COLO829 (cell line): Measurements from ENCODE around the gene DTYMK.

Experiments
- DNase-seq: peaks from one replicate; pipeline ENCODE4 v3.0.0; 2012; ENCODE audit warnings: low spot score

Gene DTYMK

DNA sequence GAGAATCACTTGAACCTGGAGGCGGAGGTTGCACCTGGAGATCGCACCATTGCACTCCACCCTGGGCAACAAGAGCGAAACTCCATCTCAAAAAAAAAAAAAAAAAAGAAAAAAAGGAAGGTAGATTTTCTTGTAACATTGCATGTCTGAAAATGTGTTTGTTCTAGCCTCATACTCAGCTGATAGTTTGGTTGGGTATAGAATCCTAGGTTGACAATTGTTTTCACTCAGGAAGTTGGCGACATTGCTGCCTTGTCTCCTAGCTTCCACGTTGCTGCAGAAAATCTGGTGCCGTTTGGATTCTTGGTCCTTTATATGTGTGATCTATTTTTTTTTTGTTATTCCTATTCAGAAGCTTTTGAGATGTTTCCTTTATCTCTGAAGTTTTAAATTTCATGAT lies 19.9 kb upstream of the DTYMK start:
- no peak for DNase-seq

DNA sequence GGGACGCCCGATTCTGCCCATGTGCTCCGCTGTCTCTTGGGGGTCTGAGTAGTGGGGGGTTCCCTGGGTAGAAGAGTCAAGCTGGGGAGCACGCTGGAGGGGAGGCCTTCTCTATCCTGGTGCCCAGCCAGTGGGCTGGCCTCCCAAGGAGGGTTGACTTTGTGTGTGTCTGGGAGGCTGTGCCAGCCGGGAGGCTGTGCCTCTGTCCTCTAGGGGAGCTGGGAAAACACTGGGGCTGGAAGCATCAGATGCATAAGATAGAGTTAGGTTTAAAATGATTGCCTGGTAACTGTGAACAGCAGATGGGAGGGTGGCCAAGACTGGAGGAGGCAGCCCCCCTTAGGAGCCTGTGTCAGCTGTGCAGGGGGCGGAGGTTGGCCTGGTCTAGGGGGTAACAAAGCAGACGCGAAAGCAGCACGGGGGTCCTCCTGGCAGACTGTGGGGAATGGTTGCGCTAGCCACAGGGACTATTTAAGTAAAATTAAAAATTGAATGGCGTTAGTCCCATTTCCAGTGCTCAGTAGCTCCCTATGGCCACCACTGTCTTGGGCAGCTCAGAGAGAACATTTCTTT lies 16.5 kb upstream of the DTYMK start:
- peak; percentile 20 for DNase-seq

DNA sequence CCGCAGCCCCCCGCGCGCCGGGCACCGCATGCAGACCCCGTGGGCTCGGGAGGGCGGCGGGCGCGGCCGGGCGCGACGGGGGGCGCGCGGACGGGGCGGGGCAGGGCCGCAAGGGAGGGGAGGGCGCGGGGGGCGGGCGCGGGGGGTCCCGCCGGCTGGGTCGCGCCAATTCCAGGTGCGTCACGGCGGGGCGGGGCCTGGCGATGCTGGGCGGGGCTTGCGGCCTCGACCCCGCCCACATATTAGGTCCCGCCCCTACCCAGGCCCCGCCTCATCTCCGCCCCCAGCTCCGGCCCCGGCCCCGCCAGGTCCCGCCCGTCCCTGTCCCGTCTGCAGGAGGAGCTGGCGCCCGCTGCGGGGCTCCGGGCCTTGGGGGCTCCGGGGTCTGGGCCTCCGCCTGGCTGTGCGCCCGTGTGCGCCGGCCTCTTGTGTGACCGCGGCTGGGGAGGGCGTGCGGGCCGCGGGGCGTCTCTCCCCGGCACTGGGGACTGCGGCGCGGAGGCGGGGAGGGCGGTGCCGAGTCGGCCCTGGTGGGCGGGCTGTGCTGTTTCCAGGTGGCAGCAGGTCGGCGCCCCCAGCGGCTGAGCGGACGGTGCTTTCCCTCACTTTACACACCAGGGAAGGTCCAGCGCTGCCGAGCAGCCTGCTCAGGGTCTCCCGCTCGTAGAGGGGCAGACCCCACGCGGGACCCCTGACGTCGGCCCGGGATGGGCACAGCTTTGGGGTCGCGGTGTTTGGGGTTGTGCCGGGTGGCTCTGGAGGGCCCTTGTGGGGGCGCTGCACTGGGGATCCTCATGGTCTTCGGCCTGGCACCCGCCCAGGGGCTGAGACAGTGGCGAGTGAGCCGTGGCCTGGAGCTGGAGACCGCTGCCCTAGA lies 15.8 kb upstream of the DTYMK start:
- peak; percentile 77 for DNase-seq

DNA sequence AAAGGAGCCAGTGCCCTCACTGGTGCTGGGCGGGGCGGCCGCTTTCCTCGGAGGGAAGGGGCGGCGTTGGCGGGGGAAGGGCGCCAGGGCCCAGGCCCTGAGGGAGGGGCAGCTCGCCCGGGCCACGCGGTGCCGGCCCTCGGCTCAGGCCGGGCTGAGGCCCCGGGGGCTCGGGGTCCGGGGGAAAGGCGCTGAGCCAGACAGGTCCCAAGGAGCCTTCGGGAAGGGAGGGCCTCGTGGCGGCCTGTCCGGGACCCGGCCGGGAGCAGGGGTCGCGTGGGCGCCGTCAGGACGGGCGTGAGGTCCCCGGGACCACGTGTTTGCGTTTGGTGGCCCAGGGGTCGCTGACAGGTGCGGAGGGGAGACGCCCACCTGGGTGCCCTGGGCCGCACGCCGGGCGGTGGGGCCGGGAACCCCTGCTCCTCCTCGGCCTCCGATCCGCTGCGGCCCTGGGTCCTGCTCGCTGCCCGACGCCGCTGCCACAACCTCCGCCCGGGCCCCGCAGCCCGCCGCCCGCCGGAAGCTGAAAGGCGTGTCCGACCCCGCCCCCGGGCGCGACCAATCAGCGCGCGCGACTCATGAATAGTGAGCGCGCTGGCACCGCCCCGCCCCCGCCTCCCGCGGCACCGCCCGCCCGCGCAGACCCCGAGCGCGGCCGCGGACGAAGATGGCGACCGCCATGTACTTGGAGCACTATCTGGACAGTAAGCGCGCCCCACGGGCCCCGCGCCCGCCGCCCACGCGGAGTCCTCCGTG lies 15.0 kb upstream of the DTYMK start, which contains the start of gene ING5:
Gene ING5, plus strand, starts transcription at position 641 of the 756 bp plus-strand sequence. Its CDS starts 27 bp downstream, at position 668.
- DNase-seq: peak; percentile 77

DNA sequence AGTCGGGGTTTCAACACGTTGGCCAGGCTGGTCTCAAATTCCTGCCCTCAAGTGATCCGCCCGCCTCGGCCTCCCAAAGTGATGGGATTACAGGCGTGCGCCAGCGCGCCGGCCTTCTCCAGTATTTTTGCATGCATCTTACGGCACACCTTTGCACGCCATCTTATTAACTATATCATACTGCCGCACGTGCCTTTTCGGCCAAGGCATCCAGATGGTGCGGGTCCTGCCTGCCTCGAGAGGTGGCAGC lies 14.5 kb upstream of the DTYMK start:
- DNase-seq: no peak

DNA sequence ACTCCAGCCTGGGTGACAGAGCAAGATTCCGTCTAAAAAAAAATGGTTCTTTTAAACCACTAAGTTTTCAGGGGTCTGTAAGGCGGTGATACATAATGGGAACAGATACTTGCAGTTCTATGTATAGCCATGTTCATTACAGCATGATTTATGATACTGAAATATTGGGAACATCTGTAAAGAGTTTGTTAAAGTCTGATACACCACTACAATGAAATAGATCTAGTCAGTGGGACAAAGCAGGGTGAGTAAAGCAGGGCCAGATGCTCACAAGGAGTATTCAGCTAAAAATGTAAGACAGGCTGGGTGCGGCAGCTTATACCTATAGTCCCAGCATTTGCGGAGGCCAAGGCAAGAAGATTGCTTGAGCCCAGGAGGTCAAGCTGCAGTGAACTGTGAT lies 9.0 kb upstream of the DTYMK start:
- DNase-seq: no peak

DNA sequence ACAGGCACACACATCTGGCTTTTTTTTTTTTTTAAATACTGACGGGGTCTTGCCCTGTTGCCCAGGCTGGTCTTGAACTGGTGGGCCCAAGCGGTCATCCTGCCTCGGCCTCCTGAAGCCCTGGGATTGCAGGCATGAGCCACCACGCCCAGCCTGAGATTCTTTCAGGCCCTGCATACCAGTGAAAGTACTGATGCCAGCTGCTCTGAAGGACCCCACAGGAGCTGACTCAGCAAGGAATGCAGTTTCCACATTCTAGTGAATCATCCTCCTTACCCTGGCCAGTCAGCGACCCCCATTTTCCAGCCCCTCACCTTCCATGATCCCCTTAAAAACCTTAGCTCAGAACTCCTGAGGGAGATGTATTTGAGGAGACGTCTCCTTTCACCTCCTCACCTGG lies 5.8 kb upstream of the DTYMK start:
- no peak for DNase-seq

DNA sequence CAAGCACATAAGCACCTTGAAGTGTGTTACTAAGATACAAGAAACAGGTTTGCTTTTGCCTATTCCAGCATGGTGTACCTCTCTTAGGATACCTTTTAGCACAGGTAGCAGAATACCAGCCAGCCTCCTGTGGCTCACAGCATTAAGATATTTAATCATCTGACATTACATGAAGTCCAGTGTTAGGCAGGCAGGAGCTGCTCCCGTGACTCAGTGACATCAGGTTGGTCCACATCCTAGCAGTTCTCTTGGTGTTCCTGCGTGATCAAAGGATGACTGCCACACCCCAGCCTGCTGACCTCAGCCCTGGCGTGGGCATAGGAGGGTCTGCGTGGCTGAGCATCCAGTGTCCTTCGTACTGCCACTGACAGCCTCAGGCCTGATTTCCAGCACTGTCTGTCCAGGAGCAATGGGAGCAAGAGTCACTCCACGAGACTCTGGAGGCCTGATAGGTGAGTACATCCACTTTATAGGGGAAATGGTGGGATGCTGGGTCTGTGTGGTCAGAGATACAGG lies 3.6 kb upstream of the DTYMK start:
- DNase-seq: no peak

DNA sequence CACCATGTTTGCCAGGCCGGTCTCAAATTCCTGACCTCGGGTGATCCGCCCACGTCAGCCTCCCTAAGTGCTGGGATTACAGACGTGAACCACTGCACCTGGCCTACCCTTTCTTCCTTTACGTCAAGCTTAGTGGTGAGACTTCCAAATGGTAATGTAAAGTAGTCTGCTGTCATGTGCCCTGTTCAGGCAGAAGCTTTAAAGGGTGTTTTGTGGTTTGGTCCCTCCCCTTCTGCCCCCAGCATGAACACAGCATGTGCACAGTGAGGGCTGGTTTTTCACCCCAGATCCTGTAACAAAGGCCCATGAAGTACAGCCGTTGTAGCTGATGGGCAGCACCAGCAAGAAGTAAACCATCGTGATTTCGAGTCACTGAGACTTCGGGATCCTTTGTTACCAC lies 2.7 kb upstream of the DTYMK start:
- DNase-seq: no peak

DNA sequence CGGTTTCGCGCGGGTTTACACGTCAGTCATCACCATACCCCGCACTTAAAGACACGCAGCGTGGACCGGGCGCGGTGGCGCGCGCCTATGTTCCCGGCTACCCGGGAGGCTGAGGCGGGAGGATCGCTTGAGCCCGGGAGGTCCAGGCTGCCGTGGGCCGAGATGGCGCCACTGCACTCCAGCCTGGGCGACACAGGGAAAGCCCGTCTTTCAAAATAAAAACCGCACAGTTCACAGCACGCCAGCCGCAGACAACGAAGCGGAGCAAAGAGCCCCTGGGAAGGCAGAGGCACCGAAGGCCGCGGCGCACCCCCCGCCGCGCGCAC lies 328 bp downstream of the DTYMK start:
- DNase-seq: no peak

DNA sequence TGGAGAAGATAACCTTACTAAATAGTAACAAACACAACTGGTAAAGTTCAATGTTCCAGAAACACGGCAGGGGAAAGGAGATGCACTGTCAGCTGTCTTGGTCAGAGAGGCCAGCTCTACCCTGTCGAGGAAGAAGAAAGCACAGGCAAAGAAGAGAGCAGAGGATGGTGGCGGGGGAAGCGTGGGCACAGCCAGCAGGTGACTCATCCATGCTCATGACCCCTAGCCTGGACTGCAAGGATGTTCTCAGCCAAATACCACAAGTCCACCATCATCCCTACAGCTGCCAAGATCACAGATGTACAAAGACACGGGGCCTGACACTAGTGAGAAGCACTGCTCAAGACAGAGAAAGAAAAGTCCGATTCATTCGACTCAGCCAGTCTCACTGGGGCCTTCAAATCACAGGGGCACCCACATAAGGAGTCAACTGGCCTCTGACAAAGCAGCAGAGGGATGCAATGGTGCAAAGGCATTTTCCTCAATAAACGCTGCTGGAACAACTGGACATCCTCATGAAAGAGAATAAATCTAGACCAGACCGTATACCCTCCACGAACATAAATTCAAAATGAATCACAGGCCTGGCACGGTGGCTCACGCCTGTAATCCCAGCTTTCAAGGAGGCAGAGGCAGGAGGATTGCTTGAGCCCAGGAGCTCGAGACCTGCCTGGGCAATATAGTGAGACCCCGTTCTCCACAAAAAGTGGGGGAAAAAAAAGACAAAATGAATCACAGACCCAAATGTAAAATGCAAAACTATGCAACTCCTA lies 5.6 kb downstream of the DTYMK start:
- DNase-seq: peak; percentile 92

DNA sequence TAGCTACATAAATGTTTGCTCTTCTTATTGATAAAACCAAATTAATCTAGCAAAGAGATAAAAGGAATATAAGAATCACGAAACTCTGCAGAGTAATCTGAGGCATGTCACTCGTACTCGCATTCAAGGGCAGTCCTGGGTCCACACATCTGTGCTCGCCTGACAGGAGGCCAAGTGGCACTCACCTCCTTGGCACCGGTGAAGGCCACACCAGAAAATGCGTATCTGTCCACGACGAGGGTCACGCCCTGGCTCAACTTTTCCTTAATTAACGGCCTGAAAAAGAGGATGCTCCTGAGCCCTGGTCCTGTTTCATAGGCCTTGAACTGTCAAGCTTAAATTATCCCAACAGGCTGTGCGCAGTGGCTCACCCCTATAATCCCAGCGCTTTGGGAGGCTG lies 6.6 kb downstream of the DTYMK start:
- DNase-seq: no peak

DNA sequence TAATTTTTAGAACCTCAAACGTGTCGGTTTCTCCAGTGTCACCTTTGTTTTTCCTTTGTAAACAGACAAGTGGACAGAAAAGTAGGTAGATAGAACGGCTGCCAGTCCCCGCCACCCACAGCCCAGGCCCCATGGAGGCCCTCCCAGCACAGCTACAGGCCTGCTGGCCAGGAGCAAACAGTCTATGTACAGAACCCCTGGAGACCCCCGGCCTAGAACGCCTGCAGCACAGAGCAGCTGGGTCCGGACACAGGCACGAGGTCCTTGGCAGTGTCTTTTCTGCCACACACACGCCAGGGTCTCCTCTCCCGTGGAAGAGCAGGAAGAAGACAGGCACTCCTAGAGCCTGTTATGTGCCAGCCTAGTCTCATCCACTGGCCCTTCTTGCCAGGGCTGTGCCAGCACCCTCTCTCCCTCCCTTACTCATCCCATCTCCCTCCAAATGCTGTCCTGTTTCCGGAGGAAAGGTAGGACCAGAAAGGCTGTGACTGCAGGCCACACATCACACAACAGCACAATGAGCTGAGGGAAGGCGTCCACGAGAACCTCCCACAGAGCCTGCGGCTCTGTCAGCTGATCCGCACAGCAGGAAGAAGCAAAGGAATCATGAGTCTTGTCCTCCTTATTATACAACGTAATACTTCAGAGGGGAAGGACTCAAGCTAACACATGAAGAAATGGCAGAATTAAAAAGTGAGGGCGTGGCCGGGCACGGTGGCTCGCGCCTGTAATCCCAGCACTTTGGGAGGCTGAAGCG lies 7.7 kb downstream of the DTYMK start:
- no peak for DNase-seq

DNA sequence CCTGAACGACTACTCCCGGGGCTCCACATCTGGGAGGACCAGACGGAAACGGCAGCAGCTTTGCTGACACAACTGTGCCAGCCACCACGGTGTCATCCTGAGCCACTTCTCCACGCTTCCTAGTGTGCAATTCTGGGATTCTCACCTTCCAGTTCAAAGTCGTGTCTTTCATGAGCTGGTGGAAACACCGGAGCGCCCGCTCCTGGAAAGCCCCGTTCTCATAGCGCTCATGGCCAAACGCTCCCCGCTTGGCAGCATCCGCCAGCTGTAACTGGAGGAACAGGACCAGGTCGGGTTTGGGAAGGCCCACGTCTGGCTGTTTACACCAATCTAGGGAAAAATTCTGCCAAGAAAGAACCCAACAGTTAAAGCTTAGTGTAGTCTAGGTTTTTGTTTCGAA lies 8.3 kb downstream of the DTYMK start:
- DNase-seq: no peak

DNA sequence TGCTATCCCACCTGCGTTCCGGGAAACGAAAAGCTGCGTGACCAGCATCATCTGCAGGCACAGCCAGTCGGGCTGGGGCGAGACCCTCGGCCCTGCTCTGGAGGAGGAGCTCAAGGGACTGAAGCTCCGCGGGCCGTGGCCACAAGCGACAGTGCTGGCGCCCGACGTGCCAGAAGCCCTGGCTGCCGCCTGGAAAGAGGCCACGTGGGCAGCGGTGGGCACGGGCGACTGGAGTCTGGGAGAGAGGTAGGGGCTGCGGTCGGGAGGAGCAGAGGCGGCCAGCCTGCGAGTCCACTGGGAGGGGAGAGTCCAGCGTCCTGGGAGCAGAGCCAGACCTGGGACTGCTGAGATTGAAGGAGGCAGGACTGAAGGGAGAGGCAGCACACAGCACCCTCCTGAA lies 9.2 kb downstream of the DTYMK start:
- DNase-seq: no peak

DNA sequence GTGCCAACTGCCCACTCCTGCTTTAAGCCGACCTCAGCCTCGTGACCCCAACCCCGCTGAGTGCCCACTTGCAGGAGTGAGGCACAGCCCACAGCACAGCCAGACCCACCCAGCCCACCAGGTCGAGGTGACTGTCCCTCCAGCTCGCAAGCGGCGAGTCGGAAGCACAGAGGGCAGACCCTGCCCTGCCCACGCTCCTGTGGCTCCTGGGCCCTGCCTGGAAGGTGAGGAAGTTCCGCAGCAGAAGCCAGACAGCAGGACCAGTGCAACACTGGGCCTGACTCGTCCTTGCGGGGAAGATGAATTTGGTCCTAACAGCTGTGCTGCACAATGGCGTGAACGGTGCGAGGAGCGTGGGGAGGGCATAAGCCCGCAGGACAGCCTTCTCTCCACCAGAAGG lies 9.9 kb downstream of the DTYMK start:
- DNase-seq: no peak

DNA sequence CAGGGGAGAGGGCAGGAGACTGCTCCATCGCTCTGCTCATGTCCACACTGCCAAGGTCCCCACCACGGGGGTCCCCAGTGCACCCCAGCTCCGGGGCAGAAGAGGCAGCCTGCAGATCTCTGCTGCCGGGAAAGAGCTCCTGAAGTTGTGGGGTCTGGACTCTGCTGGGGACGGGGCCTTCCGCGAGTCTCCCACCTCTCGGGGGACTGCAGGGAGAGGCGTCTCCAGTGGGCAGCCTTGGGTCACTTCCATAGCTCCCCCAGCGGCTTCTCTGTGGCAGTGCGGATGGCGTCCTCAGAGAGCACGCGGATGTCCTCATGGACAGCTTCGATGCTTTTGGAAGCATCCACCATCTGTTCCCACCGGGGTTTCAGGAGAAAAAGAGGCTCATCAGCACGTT lies 10.7 kb downstream of the DTYMK start:
- no peak for DNase-seq

DNA sequence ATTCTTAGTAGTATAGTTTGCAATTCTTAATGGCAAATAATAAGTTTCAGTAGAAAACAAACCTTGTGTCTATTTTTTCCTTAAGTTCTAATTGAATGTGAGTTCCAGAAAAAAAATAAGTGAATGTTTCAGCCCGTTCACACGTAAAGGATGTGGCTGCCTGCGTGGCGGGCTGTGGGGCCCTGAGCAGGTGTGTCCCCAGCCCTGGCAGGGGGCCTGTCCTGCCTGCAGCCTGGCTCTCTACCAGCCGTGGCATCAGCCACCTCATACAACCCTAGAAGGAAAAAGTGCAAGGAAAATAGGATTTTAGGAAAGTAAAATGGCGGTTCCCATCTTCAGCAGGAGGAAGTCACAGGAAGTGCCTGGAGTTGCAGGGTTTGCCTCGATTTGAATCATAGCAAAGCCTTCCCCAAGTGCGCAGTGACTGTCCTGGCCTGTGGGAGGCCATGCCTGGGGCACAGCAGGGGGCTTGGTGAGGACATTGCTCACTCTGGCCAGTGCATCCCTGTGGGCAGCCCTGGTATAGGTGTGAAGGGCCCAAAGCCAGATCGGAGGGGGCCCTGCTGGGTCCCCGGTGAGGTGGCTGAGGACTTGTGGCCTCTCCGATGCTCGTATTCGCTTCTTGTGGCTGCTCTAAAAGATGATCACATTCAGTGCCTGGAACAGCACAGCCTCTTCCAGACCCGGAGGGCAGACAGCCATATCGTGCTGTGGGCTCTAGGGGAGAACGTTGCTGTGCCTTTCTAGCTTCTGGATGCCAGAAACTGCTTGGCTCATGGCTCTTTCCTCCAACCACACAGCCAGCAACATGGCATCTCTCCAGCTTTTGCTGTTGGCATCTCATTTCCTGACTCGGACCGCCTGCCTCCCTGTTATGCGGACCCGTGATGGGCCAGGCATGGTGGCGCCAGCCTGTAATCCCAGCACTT lies 12.6 kb downstream of the DTYMK start:
- DNase-seq: no peak

DNA sequence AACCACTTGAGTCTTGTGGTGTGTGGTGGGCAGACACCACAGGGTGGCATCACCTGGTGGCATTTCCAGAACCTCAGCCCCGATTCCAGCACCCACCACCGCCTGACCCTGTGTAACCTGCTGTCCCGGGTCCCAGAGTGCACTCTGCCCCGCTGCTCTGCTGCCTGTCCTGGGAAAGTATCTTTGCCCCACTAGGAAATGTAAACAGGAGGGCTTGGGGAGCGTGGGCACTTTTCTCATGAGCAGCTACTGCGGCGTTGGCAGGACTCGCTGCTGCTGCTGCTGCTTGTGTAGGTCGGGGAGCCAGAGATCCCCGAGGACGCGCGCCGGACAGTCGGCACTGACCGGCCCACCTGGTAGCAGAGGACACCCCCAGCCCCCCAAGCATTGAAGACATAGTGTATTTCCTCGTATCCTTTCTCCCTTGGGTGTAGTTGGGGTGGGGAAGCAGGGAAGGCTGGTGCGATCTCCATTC lies 13.4 kb downstream of the DTYMK start:
- DNase-seq: no peak
